Urinary bladder (tissue), 4 donors: ENCODE measurements around the gene PTPRU. TPM values are rescaled to one million over a fixed set of nuclear protein-coding genes. Genes with fewer than 3 reads are reported as not detected.

Experiments used
- DNase-seq: peaks from one replicate; pipeline ENCODE4 v3.0.0-alpha.2; 2015; ENCODE audit errors: extremely low spot score
- H3K27ac ChIP-seq: one replicate; pipeline ENCODE4 v1.5.1; 2013; ENCODE audit warnings: low read depth, mild to moderate bottlenecking, moderate library complexity
- H3K36me3 ChIP-seq: one replicate; pipeline ENCODE4 v1.6.1; 2013; ENCODE audit warnings: mild to moderate bottlenecking, moderate library complexity; ENCODE audit not compliant: insufficient read depth
- H3K4me1 ChIP-seq: one replicate; pipeline ENCODE4 v1.6.1; 2013; ENCODE audit warnings: mild to moderate bottlenecking, moderate library complexity; ENCODE audit not compliant: insufficient read depth
- H3K4me3 ChIP-seq: one replicate; pipeline ENCODE4 v1.5.1; 2013; ENCODE audit warnings: low read depth, low read length
- WGBS: extraction: QIAGEN DNeasy Blood & Tissue Kit; methylation state at CpG from one replicate; pipeline ENCODE4 v1.1.7; 2013; 5-methylcytosine and 5-hydroxymethylcytosine counted together
- polyA plus RNA-seq: library from polyadenylated mRNA; stranded (reverse); fragments of 200-250 nt; gene quantifications from one replicate; pipeline ENCODE4 v1.2.3, GENCODE V29; 2013
- total RNA-seq: library from RNA; depleted of rRNA; stranded (reverse); fragments of >200 nt; gene quantifications from one replicate; pipeline ENCODE4 v1.2.3, GENCODE V29; 2014
- donor health status: healthy with polysubstance abuse.
- donor health status: healthy.

Gene PTPRU
- total and polyA plus RNA-seq, 2 donors, result 11.7 to 17.1 TPM

DNA sequence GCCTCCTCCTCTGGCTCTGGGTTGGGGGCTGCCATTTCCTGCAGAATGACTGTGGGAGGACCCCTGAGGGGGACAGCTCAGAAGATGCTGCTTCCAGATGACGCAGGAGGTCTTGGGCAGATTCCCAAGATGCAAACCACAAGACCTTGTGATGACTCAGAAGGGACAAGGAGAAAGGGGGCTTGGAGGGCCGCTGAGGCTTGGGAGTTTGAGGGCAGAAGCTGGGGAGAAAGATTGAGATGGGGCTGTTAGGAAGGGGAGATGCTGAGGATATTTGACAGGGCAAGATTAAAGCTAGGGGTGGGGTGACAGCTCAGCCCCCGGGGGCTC is 7.5 kb downstream of the PTPRU start:
- Histone ChIP-seq H3K36me3 (no peaks in the 10 kb centered on the region), H3K4me3 (no peak overlapping the region), H3K27ac (no peak overlapping the region), H3K4me1 (no peaks in the 10 kb centered on the region)
- 55% methylated on average over 3 of the region's 3 CpGs for WGBS
- no peak for DNase-seq

DNA sequence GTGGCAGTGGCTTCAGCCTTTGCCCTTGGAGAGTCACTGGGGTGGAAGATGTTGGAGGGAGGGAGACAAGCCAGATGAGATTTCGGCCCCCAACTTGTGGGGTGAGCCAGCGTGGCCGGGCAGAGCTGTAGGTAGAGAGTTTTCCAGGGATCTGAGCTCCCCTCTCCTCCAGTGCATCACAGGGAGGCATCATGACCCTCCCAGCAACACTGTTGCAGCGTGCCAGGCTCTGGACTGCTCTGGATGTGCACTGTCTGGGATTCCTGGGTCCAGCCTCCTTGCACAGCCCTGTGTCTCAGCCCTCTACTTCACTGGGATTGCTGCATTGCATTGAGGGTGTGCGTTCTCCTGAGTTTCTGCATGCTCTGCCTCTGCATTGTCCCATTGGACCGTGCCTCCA is 8.9 kb downstream of the PTPRU start:
- no peaks in the 10 kb centered on the region for H3K4me1 ChIP-seq
- no peak overlapping the region for H3K27ac ChIP-seq
- 74% methylated on average over 6 of the region's 6 CpGs for WGBS
- H3K36me3 ChIP-seq, result no peaks in the 10 kb centered on the region
- no peak overlapping the region for H3K4me3 ChIP-seq
- no peak for DNase-seq

DNA sequence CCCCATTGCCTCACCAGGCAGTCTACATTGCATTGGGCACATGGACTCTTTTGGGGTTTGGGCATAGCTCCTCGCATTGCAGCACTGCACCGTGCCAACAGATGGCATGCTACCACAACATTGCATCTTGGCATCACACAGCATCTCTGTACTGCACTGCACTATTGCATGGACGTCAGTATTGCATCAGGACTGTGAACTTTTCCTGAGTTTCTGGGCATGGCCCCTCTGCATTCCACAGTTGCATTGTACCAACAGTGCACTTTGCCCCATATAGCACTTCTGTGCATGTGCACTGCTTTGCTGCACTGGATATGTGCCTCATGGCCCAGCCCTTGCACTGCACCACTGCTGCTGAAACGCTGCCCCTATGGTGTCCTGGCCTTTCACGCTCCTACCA is 9.6 kb downstream of the PTPRU start:
- Histone ChIP-seq H3K4me1 (no peaks in the 10 kb centered on the region), H3K4me3 (no peak overlapping the region), H3K36me3 (no peaks in the 10 kb centered on the region), H3K27ac (no peak overlapping the region)
- DNase-seq, result no peak
- 65% methylated on average over 5 of the region's 5 CpGs for WGBS

DNA sequence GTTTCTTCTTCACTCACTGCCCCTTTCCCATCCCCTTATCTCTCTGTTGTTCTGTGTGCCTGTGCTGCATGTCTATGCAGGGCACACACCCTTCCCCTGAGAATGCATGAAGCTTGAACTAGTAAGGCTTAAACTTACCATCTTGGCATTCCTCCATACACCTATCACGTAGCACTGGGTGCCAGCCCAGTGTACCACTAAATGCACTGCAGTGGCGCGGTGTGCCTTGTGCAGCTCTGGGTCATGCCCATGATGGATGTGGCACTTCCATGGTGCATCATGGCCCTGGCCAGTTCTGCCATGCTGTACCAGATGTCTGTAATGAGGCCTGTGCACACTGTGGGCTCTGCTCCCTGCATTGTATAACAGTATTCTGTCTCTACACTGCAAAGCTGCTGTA is 10.7 kb downstream of the PTPRU start:
- H3K4me3 ChIP-seq, result no peak overlapping the region
- H3K27ac ChIP-seq, result no peak overlapping the region
- DNase-seq, result no peak
- no peaks in the 10 kb centered on the region for H3K4me1 ChIP-seq
- WGBS, result 76% methylated on average over 3 of the region's 3 CpGs
- no peaks in the 10 kb centered on the region for H3K36me3 ChIP-seq

DNA sequence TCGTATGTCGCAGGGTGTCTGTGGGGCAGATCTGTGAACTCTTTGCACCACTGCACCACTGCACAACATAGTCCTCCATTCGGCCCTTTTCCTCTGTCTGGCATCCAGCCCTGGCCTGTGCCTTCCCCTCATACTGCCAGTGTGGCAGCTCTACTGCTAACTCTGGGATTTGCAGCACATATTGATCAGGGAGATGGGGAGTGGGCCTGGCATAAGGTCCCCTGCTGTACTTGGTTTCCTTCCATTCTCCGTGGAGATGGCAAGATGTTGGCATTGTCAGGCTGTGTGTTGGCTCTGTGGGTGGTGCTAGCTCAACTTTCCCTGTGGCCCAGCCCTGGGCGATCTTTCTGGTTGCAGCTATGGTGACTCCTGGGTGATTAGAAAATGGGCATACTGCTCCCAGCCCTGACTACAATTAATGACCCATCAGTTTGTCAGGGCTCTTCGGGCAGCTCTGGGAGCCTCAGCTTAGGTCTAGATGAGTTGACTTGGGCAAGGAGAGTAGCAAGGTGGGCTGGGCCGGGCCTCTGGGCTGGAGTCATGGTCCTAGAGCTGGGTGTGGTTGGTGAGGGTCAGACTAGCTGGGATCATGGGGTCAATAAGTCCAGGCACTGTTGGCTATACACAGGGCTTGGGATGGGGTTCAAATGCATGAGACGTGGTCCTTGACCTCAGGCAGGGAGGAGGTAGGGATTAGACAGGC is 11.4 kb downstream of the PTPRU start:
- Histone ChIP-seq H3K4me1 (no peaks in the 10 kb centered on the region), H3K27ac (no peak overlapping the region), H3K4me3 (no peak overlapping the region), H3K36me3 (no peaks in the 10 kb centered on the region)
- WGBS, result 84% methylated on average over 8 of the region's 8 CpGs
- no peak for DNase-seq

DNA sequence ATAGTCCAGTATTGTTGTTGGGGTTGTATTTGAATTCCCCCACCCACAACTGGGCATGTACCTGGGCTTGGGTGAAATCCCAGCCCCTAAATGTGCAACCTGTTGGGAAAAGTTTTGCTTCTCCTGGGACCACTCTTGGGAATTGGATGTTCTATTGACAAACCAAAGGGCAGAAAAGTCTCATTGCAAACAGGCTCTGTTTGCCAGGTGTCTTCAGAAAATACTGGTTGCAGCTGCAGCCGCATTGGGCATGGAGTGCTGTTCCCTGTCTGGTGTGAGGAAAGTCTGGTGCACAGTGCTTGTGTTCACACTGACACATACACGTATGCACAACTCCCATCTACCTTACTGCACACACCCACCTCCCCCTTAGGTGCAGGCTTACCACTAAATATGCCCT is 12.1 kb downstream of the PTPRU start:
- no peak for DNase-seq
- WGBS, result 84% methylated on average over 2 of the region's 2 CpGs
- Histone ChIP-seq H3K36me3 (no peaks in the 10 kb centered on the region), H3K27ac (no peak overlapping the region), H3K4me3 (no peak overlapping the region), H3K4me1 (no peaks in the 10 kb centered on the region)

DNA sequence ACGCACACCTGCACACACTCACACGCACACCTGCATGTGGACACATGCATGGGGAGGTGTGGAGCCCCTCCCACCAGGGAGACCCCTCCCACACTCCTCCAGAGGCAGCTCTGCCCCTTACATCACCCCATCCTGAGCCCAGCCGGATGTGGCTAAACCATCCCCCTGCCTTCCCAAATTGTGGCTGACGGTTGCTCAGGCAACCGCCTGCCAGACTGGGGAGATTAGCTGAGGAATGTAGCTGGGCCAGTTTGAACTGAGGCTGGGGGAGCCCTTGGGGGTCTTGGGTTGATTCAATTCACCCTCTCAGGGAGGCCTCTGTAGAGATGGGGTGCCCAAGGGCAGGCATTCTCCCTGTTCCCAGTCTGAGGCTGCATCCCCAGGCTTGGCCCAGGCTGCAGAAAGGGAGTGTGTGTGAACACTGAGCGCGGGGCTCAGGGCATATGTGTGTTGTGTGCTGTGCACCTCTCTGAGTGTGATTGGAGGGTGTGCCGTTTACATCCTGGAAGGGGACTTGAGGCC is 12.9 kb downstream of the PTPRU start:
- no peak for DNase-seq
- Histone ChIP-seq H3K27ac (no peak overlapping the region), H3K4me1 (no peaks in the 10 kb centered on the region), H3K4me3 (no peak overlapping the region), H3K36me3 (no peaks in the 10 kb centered on the region)
- 38% methylated on average over 8 of the region's 8 CpGs for WGBS

DNA sequence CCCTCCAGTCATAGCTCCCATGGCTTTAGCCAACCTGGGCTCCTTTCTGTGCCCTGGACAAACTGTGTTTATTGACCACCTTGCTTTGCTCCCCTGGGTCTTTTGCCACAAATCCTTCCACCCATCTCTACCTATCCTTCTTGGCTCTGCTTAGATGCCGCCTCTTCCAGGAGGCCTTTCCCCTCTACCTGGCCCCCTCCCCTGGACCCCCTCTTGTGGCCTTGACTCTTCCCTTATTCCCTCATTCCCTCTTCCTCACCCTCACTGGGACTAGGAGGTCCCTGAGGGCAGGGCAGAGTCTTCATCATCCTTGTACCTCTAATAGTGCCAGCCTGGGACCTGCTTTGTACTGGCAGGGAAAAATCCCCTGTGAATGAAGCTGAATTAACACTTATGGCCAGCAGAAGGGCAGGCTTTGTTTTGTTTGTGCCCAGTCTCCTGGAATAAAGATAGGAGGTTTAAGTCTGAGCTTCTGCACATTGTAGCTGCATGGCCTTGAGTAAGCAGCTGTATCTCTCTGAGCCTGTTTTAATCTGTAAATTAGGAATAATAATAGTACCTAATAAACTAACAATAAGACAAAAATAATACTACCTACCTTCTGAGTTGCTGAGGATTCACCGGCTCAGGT is 13.7 kb downstream of the PTPRU start:
- 96% methylated on average over 2 of the region's 2 CpGs for WGBS
- no peaks in the 10 kb centered on the region for H3K36me3 ChIP-seq
- H3K4me1 ChIP-seq, result no peaks in the 10 kb centered on the region
- no peak overlapping the region for H3K4me3 ChIP-seq
- no peak for DNase-seq
- no peak overlapping the region for H3K27ac ChIP-seq

DNA sequence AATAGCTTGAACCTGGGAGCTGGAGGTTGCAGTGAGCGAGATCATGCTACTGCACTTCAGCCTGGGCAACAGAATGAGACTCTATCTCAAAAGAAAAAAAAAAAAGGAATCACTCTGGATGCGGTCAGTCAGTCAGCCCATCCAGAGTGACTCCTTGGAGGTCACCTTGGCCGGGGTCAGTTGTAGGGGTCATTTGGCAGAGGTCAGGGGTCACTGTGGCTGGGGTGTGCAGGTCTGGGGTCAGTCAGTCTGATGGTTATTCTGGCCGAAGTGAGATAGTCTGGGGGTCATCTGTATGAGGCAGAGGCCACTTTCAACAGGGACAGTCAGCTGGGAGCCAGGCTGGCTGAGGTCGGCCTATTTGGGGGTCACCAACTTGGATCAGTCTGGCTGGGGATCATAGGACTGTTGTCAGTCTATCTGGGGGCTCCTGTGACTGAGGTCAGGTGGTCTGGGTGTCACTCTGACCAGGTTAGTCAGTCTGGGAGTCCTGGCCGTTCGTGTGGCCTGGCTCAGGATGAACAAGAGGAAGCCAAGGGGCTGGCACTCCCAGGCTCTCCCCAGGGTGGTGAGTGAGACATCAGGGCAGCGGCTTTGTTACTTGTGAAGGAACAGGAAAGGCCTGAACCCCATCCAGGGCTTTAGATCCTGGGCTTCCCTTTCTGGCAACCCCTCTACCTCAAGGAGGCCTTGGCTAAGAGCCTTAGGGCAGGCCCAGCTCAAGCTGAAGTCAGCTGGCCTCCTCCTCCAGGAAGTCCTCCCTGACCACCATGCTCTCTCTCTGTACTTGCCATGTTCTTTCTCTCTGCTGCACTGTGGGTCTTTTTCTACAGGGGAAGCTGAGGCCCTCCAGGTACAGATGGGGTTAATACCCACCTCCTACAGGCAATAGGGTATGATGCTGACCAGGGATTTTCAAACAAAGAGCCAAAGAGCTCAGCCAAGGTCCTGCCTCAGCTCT is 15.1 kb downstream of the PTPRU start:
- no peak overlapping the region for H3K27ac ChIP-seq

DNA sequence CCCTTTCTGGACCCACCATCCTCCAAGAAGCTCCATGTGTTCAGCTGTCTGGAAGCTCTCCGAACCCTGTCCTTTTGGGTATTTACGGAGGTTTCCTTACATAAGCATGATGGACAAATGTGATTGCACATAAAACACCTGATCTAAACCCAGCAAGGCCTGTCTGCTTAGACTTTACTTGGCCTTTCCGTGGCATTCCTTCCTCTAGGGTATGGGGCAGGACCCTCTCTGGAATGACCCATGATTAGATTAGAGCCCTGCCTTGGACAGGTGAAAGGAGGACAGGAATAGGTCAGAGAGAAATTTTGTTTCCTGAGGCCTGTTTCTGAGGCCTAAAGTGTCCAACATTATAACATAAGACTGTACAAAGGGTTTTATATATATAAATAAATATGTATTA is 16.9 kb downstream of the PTPRU start:
- peaks cover 1% of the 10 kb centered on the region for H3K4me1 ChIP-seq
- no peak for DNase-seq
- H3K27ac ChIP-seq, result no peak overlapping the region
- H3K4me3 ChIP-seq, result no peak overlapping the region
- WGBS, result 96% methylated on average over 3 of the region's 3 CpGs
- H3K36me3 ChIP-seq, result no peaks in the 10 kb centered on the region

More for the DNA sequence above, 15.1 kb downstream of the PTPRU start:
- Histone ChIP-seq H3K4me3 (no peak overlapping the region), H3K4me1 (no peaks in the 10 kb centered on the region), H3K36me3 (no peaks in the 10 kb centered on the region)
- WGBS, result 89% methylated on average over 8 of the region's 8 CpGs
- DNase-seq, result no peak

DNA sequence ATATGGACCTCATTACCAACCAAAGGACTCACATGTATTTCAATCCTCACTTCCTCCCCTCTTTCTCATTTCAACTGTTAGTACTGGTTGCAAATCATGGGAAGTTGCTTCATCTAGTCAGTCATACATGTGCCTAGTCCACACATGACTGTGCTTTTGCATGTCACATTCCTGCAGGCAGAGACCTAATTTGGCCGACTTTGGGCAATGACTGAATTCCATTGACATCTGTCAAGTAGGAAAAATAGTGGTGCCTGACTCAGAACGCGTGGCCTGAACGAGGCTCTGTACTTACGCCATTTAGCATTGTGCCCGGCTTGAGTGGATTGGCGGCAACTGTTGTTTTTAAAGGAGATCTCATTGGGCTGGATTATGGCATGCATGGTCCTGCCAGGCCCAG is 18.0 kb downstream of the PTPRU start:
- Histone ChIP-seq H3K27ac (no peak overlapping the region), H3K4me1 (peaks cover 3% of the 10 kb centered on the region), H3K36me3 (no peaks in the 10 kb centered on the region), H3K4me3 (no peak overlapping the region)
- WGBS, result 91% methylated on average over 7 of the region's 7 CpGs
- DNase-seq, result no peak

DNA sequence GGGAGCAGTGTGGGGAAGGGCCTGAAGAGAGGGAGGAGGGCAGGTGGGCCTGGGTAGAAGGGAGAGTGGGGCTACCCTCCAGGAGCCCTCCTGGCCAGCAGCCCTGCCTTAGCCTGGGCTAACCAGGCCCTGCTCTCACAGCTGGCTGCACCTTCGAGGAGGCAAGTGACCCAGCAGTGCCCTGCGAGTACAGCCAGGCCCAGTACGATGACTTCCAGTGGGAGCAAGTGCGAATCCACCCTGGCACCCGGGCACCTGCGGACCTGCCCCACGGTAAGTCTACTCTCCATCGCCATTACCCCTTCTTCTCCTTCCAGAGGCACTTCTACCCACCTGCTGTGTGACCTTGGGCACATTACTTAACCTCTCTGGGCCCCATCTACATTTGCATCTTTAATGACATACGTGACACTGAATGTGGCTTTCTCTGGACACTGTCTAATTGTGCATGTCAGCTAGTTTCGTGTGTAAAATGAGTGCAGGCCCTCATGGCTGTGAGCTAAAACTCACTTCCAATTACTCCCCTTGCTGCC is 18.9 kb downstream of the PTPRU start:
- Histone ChIP-seq H3K27ac (no peak overlapping the region), H3K4me3 (no peak overlapping the region), H3K36me3 (no peaks in the 10 kb centered on the region), H3K4me1 (peaks cover 4% of the 10 kb centered on the region)
- WGBS, result 90% methylated on average over 10 of the region's 10 CpGs
- no peak for DNase-seq

DNA sequence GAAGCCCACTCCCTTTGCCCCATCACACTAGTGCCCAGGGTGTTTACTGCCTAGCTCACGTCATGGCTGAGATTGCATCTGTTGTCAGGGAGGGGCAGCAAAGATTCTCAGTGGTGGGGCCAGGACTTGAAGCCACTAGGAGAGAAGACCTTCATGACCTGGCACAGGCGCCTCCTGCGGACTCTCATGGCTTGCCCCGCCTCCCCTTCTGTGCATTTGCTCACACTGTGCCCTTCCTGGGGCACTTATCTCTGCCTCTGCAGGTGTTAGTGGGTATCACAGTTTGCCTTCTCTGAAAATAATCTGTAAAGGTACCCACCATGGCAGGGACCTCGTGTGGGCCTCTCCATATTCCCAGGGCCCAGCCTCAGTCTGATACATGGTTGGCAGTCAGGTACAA is 20.1 kb downstream of the PTPRU start:
- 74% methylated on average over 5 of the region's 5 CpGs for WGBS

More for the DNA sequence above, 20.1 kb downstream of the PTPRU start:
- Histone ChIP-seq H3K27ac (no peak overlapping the region), H3K4me1 (peaks cover 4% of the 10 kb centered on the region), H3K4me3 (no peak overlapping the region), H3K36me3 (no peaks in the 10 kb centered on the region)
- DNase-seq, result no peak
